Neural cell (in vitro differentiated cells): ENCODE data around the gene NHSL1. TPM values are rescaled to one million over a fixed set of nuclear protein-coding genes. Genes with fewer than 3 reads are reported as not detected.

Experiments
- H2AFZ ChIP-seq: fragments of 200-600, 300-800 bp; sonication (generic), shearing (Covaris generic); 2 replicates; pipeline ENCODE4 v1.6.0; 2014; ENCODE audit warnings: low read depth, mild to moderate bottlenecking, antibody characterized with exemption, low read length, moderate library complexity
- H3F3A ChIP-seq: fragments of 200-600 bp; shearing (Covaris generic); 2 replicates; pipeline ENCODE4 v1.6.1; 2016; ENCODE audit warnings: mild to moderate bottlenecking, moderate library complexity, mixed read lengths, antibody characterized with exemption, low read length; ENCODE audit not compliant: insufficient read depth, poor library complexity, severe bottlenecking
- H3K27ac ChIP-seq: fragments of 200-600, 300-800 bp; sonication (generic), shearing (Covaris generic); 2 replicates; pipeline ENCODE4 v1.5.1; 2014; ENCODE audit warnings: mild to moderate bottlenecking, low read length, moderate library complexity
- H3K27me3 ChIP-seq: fragments of 300-800, 200-600 bp; sonication (generic), shearing (Covaris generic); 2 replicates; pipeline ENCODE4 v1.6.0; 2014; ENCODE audit warnings: mild to moderate bottlenecking, low read depth, low read length, moderate library complexity; ENCODE audit not compliant: insufficient read depth
- H3K36me3 ChIP-seq: fragments of 300-800, 200-600 bp; sonication (generic), shearing (Covaris generic); 2 replicates; pipeline ENCODE4 v1.5.1; 2014; ENCODE audit warnings: mild to moderate bottlenecking, antibody characterized with exemption, low read length, moderate library complexity; ENCODE audit not compliant: insufficient read depth
- H3K4me2 ChIP-seq: fragments of 300-800, 200-600 bp; sonication (generic), shearing (Covaris generic); 2 replicates; pipeline ENCODE4 v1.6.0; 2014; ENCODE audit warnings: mild to moderate bottlenecking, low read length
- H3K4me3 ChIP-seq: fragments of 300-800, 200-600 bp; sonication (generic), shearing (Covaris generic); 2 replicates; pipeline ENCODE4 v1.5.1; 2014; ENCODE audit warnings: mild to moderate bottlenecking, low read length, moderate library complexity
- H3K79me2 ChIP-seq: fragments of 200-600 bp; shearing (Covaris generic); replicated peaks from 2 replicates; pipeline ENCODE4 v1.6.0; 2014; ENCODE audit warnings: mild to moderate bottlenecking, low read length, moderate library complexity; ENCODE audit not compliant: insufficient read depth
- H3K9ac ChIP-seq: fragments of 300-800, 200-600 bp; sonication (generic), shearing (Covaris generic); 2 replicates; pipeline ENCODE4 v1.6.1; 2016; ENCODE audit warnings: mild to moderate bottlenecking, low read length, mixed read lengths
- H3K9me2 ChIP-seq: fragments of 200-600 bp; shearing (Covaris generic); 2 replicates; pipeline ENCODE4 v1.6.1; 2016; ENCODE audit warnings: mild to moderate bottlenecking, low read length, mixed read lengths; ENCODE audit not compliant: insufficient read depth
- H3K9me3 ChIP-seq: fragments of 200-600, 300-800 bp; sonication (generic), shearing (Covaris generic); 2 replicates; pipeline ENCODE4 v1.6.1; 2016; ENCODE audit warnings: mild to moderate bottlenecking, mixed run types, low read length, moderate library complexity, mixed read lengths
- H4K20me1 ChIP-seq: fragments of 200-600 bp; shearing (Covaris generic); 2 replicates; pipeline ENCODE4 v1.6.1; 2016; ENCODE audit warnings: mild to moderate bottlenecking, mixed run types; ENCODE audit not compliant: insufficient read depth
- CTCF ChIP-seq: fragments of 450-650 bp; IDR thresholded peaks from 2 replicates; pipeline ENCODE4 v1.5.1; 2014; ENCODE audit warnings: antibody characterized with exemption, mild to moderate bottlenecking, moderate library complexity; ENCODE audit not compliant: poor library complexity, severe bottlenecking
- EP300 ChIP-seq: fragments of 450-650 bp; conservative IDR thresholded peaks from 2 replicates; pipeline ENCODE4 v1.6.1; 2014; ENCODE audit warnings: antibody characterized with exemption, mild to moderate bottlenecking, moderate library complexity; ENCODE audit not compliant: poor library complexity, severe bottlenecking
- EZH2 ChIP-seq: fragments of 200-600, 300-800 bp; shearing (Covaris generic), sonication (generic); IDR thresholded peaks from 2 replicates; pipeline ENCODE4 v1.6.1; 2014; ENCODE audit warnings: antibody characterized with exemption, low read length, borderline replicate concordance, mild to moderate bottlenecking; ENCODE audit not compliant: insufficient read depth, poor library complexity, severe bottlenecking
- MXI1 ChIP-seq: fragments of 450-650 bp; conservative IDR thresholded peaks from 2 replicates; pipeline ENCODE4 v1.6.1; 2014; ENCODE audit warnings: antibody characterized with exemption, mild to moderate bottlenecking; ENCODE audit not compliant: poor library complexity, severe bottlenecking
- POLR2AphosphoS5 ChIP-seq: IDR thresholded peaks from 2 replicates; pipeline ENCODE4 v1.6.1; 2012
- RAD21 ChIP-seq: fragments of 450-650 bp; conservative IDR thresholded peaks from 2 replicates; pipeline ENCODE4 v1.6.1; 2014; ENCODE audit warnings: antibody characterized with exemption, mild to moderate bottlenecking, moderate library complexity
- REST ChIP-seq: IDR thresholded peaks from 2 replicates; pipeline ENCODE4 v1.6.1; 2012; ENCODE audit warnings: borderline replicate concordance
- SMC3 ChIP-seq: fragments of 450-650 bp; conservative IDR thresholded peaks from 2 replicates; pipeline ENCODE4 v1.6.1; 2014; ENCODE audit warnings: antibody characterized with exemption, mild to moderate bottlenecking, moderate library complexity; ENCODE audit not compliant: poor library complexity
- TAF1 ChIP-seq: IDR thresholded peaks from 2 replicates; pipeline ENCODE4 v1.6.1; 2012; ENCODE audit warnings: low read depth
- polyA plus RNA-seq: library from polyadenylated mRNA; depleted of rRNA; stranded (reverse); fragments of >200 nt; gene quantifications from 2 replicates; pipeline ENCODE4 v1.2.3, GENCODE V29; 2014

NHSL1 gene
- polyA plus RNA-seq, 1 donor from 2014 or later = 2.4 TPM

GRCh38 chr6:138497286-138497685 is 2.0 kb downstream of the NHSL1 start:
- no peak for TF ChIP-seq RAD21
- TF ChIP-seq MXI1 = no peak
- TF ChIP-seq EP300 = no peak
- TF ChIP-seq POLR2AphosphoS5 = no peak
- TF ChIP-seq CTCF = no peak
- Histone ChIP-seq H3F3A (no peaks in the 10 kb centered on the region), H3K4me3 (no peak overlapping the region), H3K4me2 (no peak overlapping the region), H3K9me2 (no peaks in the 10 kb centered on the region), H2AFZ (no peak overlapping the region), H3K9ac (no peak overlapping the region), H4K20me1 (no peaks in the 10 kb centered on the region), H3K27ac (no peak overlapping the region), H3K9me3 (no peaks in the 10 kb centered on the region), H3K27me3 (no peaks in the 10 kb centered on the region), H3K36me3 (no peaks in the 10 kb centered on the region), H3K79me2 (peaks cover 24% of the 10 kb centered on the region)

- Histone ChIP-seq H3K4me2 (no peak overlapping the region), H3K79me2 (peaks cover 33% of the 10 kb centered on the region), H3K36me3 (no peaks in the 10 kb centered on the region), H3K9me3 (no peaks in the 10 kb centered on the region), H3F3A (no peaks in the 10 kb centered on the region), H4K20me1 (no peaks in the 10 kb centered on the region), H3K27ac (no peak overlapping the region), H2AFZ (no peak overlapping the region), H3K9me2 (no peaks in the 10 kb centered on the region), H3K4me3 (no peak overlapping the region), H3K9ac (no peak overlapping the region), H3K27me3 (no peaks in the 10 kb centered on the region)
- TF ChIP-seq RAD21 = no peak
- TF ChIP-seq TAF1 = no peak
- TF ChIP-seq EP300 = no peak
- TF ChIP-seq POLR2AphosphoS5 = no peak
- TF ChIP-seq SMC3 = no peak
- no peak for TF ChIP-seq MXI1
- no peak for TF ChIP-seq REST
- no peak for TF ChIP-seq CTCF
- no peak for TF ChIP-seq EZH2
These were observed 5.0 kb downstream of the NHSL1 start for GRCh38 chr6:138494312-138494711.
